IMR-90 (cell line): Measurements from ENCODE around the gene SLC24A3. TPM values are rescaled to one million over a fixed set of nuclear protein-coding genes. Genes with fewer than 3 reads are reported as not detected.

Experiments used
- ATAC-seq: fragments of 200-7000 bp; cut with Tn5 transposase; 2 replicates; pipeline ENCODE4 v1.9.1; 2020; ENCODE audit warnings: low read depth, mild to moderate bottlenecking, moderate library complexity
- BruUV-seq: library from RNA; stranded (reverse); fragments of 400-500 nt; replicated peaks from 2 replicates; lab custom pipeline; 2021; lab: Mats Ljungman, UMichigan
- CTCF ChIA-PET: fragments of 300-600 bp; formaldehyde crosslinking; extraction: SDS; loops from one replicate; lab custom pipeline; 2021; ENCODE audit warnings: antibody characterized with exemption; lab: Yijun Ruan, JAX
- POLR2A ChIA-PET: fragments of 300-600 bp; sonication (Branson Sonifier 250); formaldehyde crosslinking; loops from one replicate; lab custom pipeline; 2022; ENCODE audit warnings: antibody characterized with exemption; ENCODE audit not compliant: unreplicated experiment; lab: Charles Lee
- DNase-seq: peaks from one replicate; pipeline ENCODE4 v3.0.0; 2013
- H2AFZ ChIP-seq: replicated peaks from 2 replicates; pipeline ENCODE3; 2013; ENCODE audit warnings: low read length, mild to moderate bottlenecking; ENCODE audit not compliant: poor library complexity
- H2AK5ac ChIP-seq: 2 replicates; pipeline ENCODE4 v1.6.1; 2013; ENCODE audit warnings: low read depth, low read length, inconsistent platforms
- H2AK9ac ChIP-seq: replicated peaks from 2 replicates; pipeline ENCODE3; 2013; ENCODE audit warnings: mild to moderate bottlenecking, low read depth, low read length, moderate library complexity; ENCODE audit not compliant: poor library complexity
- H2BK120ac ChIP-seq: 2 replicates; pipeline ENCODE4 v1.6.1; 2013; ENCODE audit warnings: low read depth, low read length, inconsistent platforms
- H2BK15ac ChIP-seq: 3 replicates; pipeline ENCODE4 v1.6.1; 2013; ENCODE audit warnings: low read depth, low read length, inconsistent platforms
- H2BK20ac ChIP-seq: 2 replicates; pipeline ENCODE4 v1.6.1; 2013; ENCODE audit warnings: low read depth, mild to moderate bottlenecking, inconsistent platforms, low read length, moderate library complexity
- H2BK5ac ChIP-seq: 2 replicates; pipeline ENCODE4 v1.6.1; 2013; ENCODE audit warnings: mild to moderate bottlenecking, low read depth, low read length, inconsistent platforms; ENCODE audit not compliant: poor library complexity, severe bottlenecking
- H3K14ac ChIP-seq: replicated peaks from 2 replicates; pipeline ENCODE4 v1.6.1; 2013; ENCODE audit warnings: low read depth, low read length, inconsistent platforms
- H3K18ac ChIP-seq: 2 replicates; pipeline ENCODE4 v1.6.1; 2013; ENCODE audit warnings: low read depth, low read length, control low read depth
- H3K23ac ChIP-seq: 2 replicates; pipeline ENCODE4 v1.6.1; 2013; ENCODE audit warnings: low read depth, low read length, inconsistent platforms
- H3K27ac ChIP-seq: 2 replicates; pipeline ENCODE4 v1.5.1; 2013; ENCODE audit warnings: mild to moderate bottlenecking, control low read depth, low read length; ENCODE audit not compliant: insufficient read depth
- H3K27me3 ChIP-seq: 2 replicates; pipeline ENCODE4 v1.6.1; 2013; ENCODE audit warnings: low read length; ENCODE audit not compliant: control insufficient read depth, insufficient read depth
- H3K36me3 ChIP-seq: 2 replicates; pipeline ENCODE4 v1.6.1; 2013; ENCODE audit warnings: low read length, mixed read lengths; ENCODE audit not compliant: control insufficient read depth, insufficient read depth
- H3K4ac ChIP-seq: 2 replicates; pipeline ENCODE4 v1.6.1; 2013; ENCODE audit warnings: low read depth, low read length, inconsistent platforms
- H3K4me1 ChIP-seq: 2 replicates; pipeline ENCODE4 v1.6.1; 2013; ENCODE audit warnings: low read length, mixed read lengths; ENCODE audit not compliant: control insufficient read depth, insufficient read depth
- H3K4me2 ChIP-seq: 2 replicates; pipeline ENCODE4 v1.6.1; 2013; ENCODE audit warnings: low read depth, mild to moderate bottlenecking, control low read depth, low read length, moderate library complexity
- H3K4me3 ChIP-seq: 2 replicates; pipeline ENCODE4 v1.5.1; 2013; ENCODE audit warnings: low read depth, mild to moderate bottlenecking, control low read depth, low read length, moderate library complexity; ENCODE audit not compliant: insufficient read depth
- H3K56ac ChIP-seq: 2 replicates; pipeline ENCODE4 v1.6.1; 2013; ENCODE audit warnings: low read length, inconsistent platforms; ENCODE audit not compliant: insufficient read depth; ENCODE audit errors: extremely low read depth
- H3K79me1 ChIP-seq, 2 experiments: 2 replicates each; pipeline ENCODE4 v1.6.1; 2013; ENCODE audit warnings: low read length in 2 of 2, inconsistent platforms in 1 of 2, low read depth in 1 of 2
- H3K9ac ChIP-seq: 2 replicates; pipeline ENCODE4 v1.6.1; 2013; ENCODE audit warnings: low read depth, low read length, control low read depth
- H3K9me1 ChIP-seq: 2 replicates; pipeline ENCODE4 v1.6.1; 2013; ENCODE audit warnings: low read length, inconsistent platforms; ENCODE audit not compliant: insufficient read depth
- H3K9me3 ChIP-seq: 2 replicates; pipeline ENCODE4 v1.6.1; 2013; ENCODE audit warnings: low read length; ENCODE audit not compliant: control insufficient read depth, insufficient read depth
- H4K20me1 ChIP-seq: 2 replicates; pipeline ENCODE4 v1.6.1; 2013; ENCODE audit warnings: low read length, inconsistent platforms; ENCODE audit not compliant: insufficient read depth
- H4K5ac ChIP-seq: 2 replicates; pipeline ENCODE4 v1.6.1; 2013; ENCODE audit warnings: mild to moderate bottlenecking, low read depth, low read length, control low read depth
- H4K8ac ChIP-seq, 2 experiments: 2 replicates each; pipeline ENCODE4 v1.6.1; 2013; ENCODE audit warnings: low read depth in 2 of 2, low read length in 2 of 2, control low read depth in 1 of 2, inconsistent platforms in 1 of 2
- H4K91ac ChIP-seq: 2 replicates; pipeline ENCODE4 v1.6.1; 2013; ENCODE audit warnings: low read depth, low read length, inconsistent platforms; ENCODE audit not compliant: insufficient read depth
- BHLHE40 ChIP-seq: fragments of 150-350 bp; IDR thresholded peaks from 2 replicates; pipeline ENCODE4 v1.6.1; 2016; ENCODE audit warnings: mild to moderate bottlenecking, low read depth, low read length
- CHD1 ChIP-seq: IDR thresholded peaks from 2 replicates; pipeline ENCODE4 v1.6.1; 2012; ENCODE audit warnings: low read depth, low read length, improper control_type of control experiment
- ELK1 ChIP-seq: fragments of 150-350 bp; IDR thresholded peaks from 2 replicates; pipeline ENCODE4 v1.6.1; 2016; ENCODE audit warnings: low read depth, mild to moderate bottlenecking, low read length, moderate library complexity, borderline replicate concordance
- FOS ChIP-seq: fragments of 150-350 bp; IDR thresholded peaks from 2 replicates; pipeline ENCODE4 v1.6.1; 2016; ENCODE audit warnings: low read depth, low read length
- MAFK ChIP-seq: IDR thresholded peaks from 2 replicates; pipeline ENCODE4 v1.6.1; 2012; ENCODE audit warnings: low read depth, low read length, improper control_type of control experiment
- MAZ ChIP-seq: IDR thresholded peaks from 2 replicates; pipeline ENCODE4 v1.6.1; 2012; ENCODE audit warnings: low read depth, mild to moderate bottlenecking, low read length, improper control_type of control experiment, moderate library complexity, borderline replicate concordance
- MXI1 ChIP-seq: IDR thresholded peaks from 2 replicates; pipeline ENCODE4 v1.6.1; 2012; ENCODE audit warnings: low read depth, mild to moderate bottlenecking, low read length, moderate library complexity, borderline replicate concordance
- POLR2A ChIP-seq: IDR thresholded peaks from 2 replicates; pipeline ENCODE4 v1.6.1; 2012; ENCODE audit warnings: mild to moderate bottlenecking, low read depth, low read length
- RAD21 ChIP-seq: IDR thresholded peaks from 2 replicates; pipeline ENCODE4 v1.6.1; 2012; ENCODE audit warnings: low read length, improper control_type of control experiment
- RCOR1 ChIP-seq: IDR thresholded peaks from 2 replicates; pipeline ENCODE4 v1.6.1; 2012; ENCODE audit warnings: mild to moderate bottlenecking, low read length, improper control_type of control experiment; ENCODE audit not compliant: insufficient replicate concordance
- WGBS, 2 experiments: methylation state at CpG; one replicate each; pipeline versions ENCODE4 v1.1.5 to v1.1.7; 2013; ENCODE audit warnings: missing lambda C conversion rate in 2 of 2; ENCODE audit not compliant: insufficient read length in 1 of 2; ENCODE audit errors: extremely low coverage in 2 of 2; 5-methylcytosine and 5-hydroxymethylcytosine counted together
- dilution Hi-C: fragments of 300-500 bp; cut with HindIII; formaldehyde crosslinking; loops from one replicate; pipeline ENCODE4 v1.14.3; 2018; ENCODE audit warnings: low sequenced_read_pairs; ENCODE audit not compliant: unreplicated experiment
- in situ Hi-C: fragments of 300-500 bp; cut with MboI; formaldehyde crosslinking; loops from 3 replicates; pipeline ENCODE4 v1.14.3; 2019; ENCODE audit warnings: low sequenced_read_pairs, inconsistent platforms, mixed read lengths
- intact Hi-C: fragments of 100-400 bp; cut with micrococcal nuclease; formaldehyde crosslinking; loops from 2 replicates; pipeline ENCODE4 v1.10.0; 2022
- polyA plus RNA-seq, 3 experiments: library from polyadenylated mRNA; depleted of rRNA; stranded (reverse); fragments of >200 nt; gene quantifications; 2 replicates each; pipeline ENCODE4 v1.2.3, GENCODE V29; 2012; ENCODE audit warnings: low replicate concordance in 1 of 3
- total RNA-seq: library from RNA; depleted of rRNA; stranded (reverse); fragments of >200 nt; gene quantifications from 2 replicates; pipeline ENCODE4 v1.2.3, GENCODE V29; 2012
- TF ChIP-seq, protein P1 (sequence below): conservative IDR thresholded peaks from 2 replicates; pipeline ENCODE4 v1.5.1; 2012; ENCODE audit warnings: mild to moderate bottlenecking, low read depth, low read length, improper control_type of control experiment

Gene SLC24A3
- total and polyA plus RNA-seq, 2 of the 4 experiments (the other 2 are of a cell fraction), result not detected

DNA sequence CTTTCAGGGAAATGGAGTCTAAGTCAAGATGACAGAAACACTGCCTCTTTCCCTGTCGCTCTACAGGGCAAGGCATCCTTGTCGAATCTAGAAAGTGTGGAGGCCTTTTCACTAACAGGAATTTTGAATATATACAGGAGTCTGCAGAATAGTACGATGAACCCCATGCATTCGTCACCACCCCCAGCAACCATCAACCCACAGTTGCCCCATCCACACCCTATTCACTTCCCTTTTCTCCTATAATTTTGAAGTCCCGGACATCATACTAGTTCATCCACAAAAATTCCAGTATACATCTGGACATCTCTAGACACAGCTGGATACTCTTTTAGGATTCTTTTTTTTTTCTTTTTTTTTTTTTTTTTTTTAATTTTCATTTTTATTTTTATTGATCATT, 464.9 kb downstream of the SLC24A3 start:
- H4K20me1 ChIP-seq, result no peaks in the 10 kb centered on the region
- no peak overlapping the region for H2BK5ac ChIP-seq
- H2AK5ac ChIP-seq, result no peak overlapping the region
- H3K79me1 ChIP-seq, result no peaks in the 10 kb centered on the region
- H3K4me3 ChIP-seq, result no peak overlapping the region
- no peak overlapping the region for H3K14ac ChIP-seq
- H3K4ac ChIP-seq, result no peak overlapping the region
- no peak overlapping the region for H3K56ac ChIP-seq
- no peak overlapping the region for H2AK9ac ChIP-seq
- no peak for DNase-seq
- H2BK20ac ChIP-seq, result no peak overlapping the region
- no peak overlapping the region for H2AFZ ChIP-seq
- H3K9me1 ChIP-seq, result no peaks in the 10 kb centered on the region
- in situ Hi-C loops, result loop anchor here (25.0 kb wide), 1 partner anchor 560 kb away; no protein-coding TSS in a partner anchor
- no peak overlapping the region for H4K5ac ChIP-seq
- no peak overlapping the region for H4K8ac ChIP-seq
- no peaks in the 10 kb centered on the region for H3K36me3 ChIP-seq
- no peak for TF ChIP-seq BHLHE40
- no peak for TF ChIP-seq MAFK
- no peak for TF ChIP-seq RAD21
- TF ChIP-seq ELK1, result no peak
- TF ChIP-seq MAZ, result no peak
- no peak for TF ChIP-seq CHD1
- TF ChIP-seq MXI1, result no peak
- TF ChIP-seq POLR2A, result no peak
- no peak for TF ChIP-seq FOS
- TF ChIP-seq, protein P1, sequence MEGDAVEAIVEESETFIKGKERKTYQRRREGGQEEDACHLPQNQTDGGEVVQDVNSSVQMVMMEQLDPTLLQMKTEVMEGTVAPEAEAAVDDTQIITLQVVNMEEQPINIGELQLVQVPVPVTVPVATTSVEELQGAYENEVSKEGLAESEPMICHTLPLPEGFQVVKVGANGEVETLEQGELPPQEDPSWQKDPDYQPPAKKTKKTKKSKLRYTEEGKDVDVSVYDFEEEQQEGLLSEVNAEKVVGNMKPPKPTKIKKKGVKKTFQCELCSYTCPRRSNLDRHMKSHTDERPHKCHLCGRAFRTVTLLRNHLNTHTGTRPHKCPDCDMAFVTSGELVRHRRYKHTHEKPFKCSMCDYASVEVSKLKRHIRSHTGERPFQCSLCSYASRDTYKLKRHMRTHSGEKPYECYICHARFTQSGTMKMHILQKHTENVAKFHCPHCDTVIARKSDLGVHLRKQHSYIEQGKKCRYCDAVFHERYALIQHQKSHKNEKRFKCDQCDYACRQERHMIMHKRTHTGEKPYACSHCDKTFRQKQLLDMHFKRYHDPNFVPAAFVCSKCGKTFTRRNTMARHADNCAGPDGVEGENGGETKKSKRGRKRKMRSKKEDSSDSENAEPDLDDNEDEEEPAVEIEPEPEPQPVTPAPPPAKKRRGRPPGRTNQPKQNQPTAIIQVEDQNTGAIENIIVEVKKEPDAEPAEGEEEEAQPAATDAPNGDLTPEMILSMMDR, result no peak
- no peak for TF ChIP-seq RCOR1
- no peak overlapping the region for H3K18ac ChIP-seq
- ATAC-seq, result no peak
- H3K27me3 ChIP-seq, result peaks cover 23% of the 10 kb centered on the region
- no peak overlapping the region for H2BK15ac ChIP-seq
- H3K4me2 ChIP-seq, result no peak overlapping the region
- H3K4me1 ChIP-seq, result no peaks in the 10 kb centered on the region
- no TSS peak for BruUV-seq
- WGBS, 2 experiments, result 80% methylated on average over 1 of the region's 5 CpGs; no CpG with 5 or more reads in 1 of the 2 experiments
- ChIA-PET POLR2A (no interaction called here), CTCF (no interaction called here)
- no peaks in the 10 kb centered on the region for H3K9me3 ChIP-seq
- dilution Hi-C loops, result no loop called here
- no peak overlapping the region for H3K23ac ChIP-seq
- intact Hi-C loops, result no loop called here
- H3K27ac ChIP-seq, result no peak overlapping the region
- H2BK120ac ChIP-seq, result no peak overlapping the region
- no peak overlapping the region for H3K9ac ChIP-seq
- H4K91ac ChIP-seq, result no peak overlapping the region
